Measurements from ENCODE around the gene KCNK6.

KCNK6 gene

DNA sequence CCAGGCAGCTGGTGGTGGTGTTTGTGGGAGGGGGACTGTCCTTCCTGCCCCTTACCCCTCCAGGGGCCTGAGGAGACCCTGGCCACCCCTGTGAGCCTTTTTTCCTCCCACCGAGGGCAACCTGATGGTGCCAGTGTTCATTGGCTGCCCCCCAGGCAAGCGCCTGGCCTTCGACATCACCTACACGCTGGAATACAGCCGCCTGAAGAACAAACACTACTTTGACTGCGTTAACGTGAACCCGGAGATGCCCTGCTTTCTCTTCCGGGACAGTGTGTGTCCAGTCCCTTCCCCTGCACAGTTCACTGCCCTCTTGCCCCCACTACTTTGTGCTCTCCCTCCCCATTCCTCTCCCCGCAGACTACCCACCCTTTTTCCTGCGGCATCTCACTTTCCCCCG, 47.4 kb downstream of the KCNK6 start:
- Histone ChIP-seq H3K4me2 (ENCODE audit: insufficient read depth, low read length) (no peak overlapping the region), H3K4me3 (ENCODE audit: low read depth in 1 of 2, low read length in 2 of 2) (no peak overlapping the region), H3K9ac (ENCODE audit: low read depth, low read length) (no peak overlapping the region), H3K27me3 (ENCODE audit: insufficient read depth, low read length, poor library complexity) (no peaks in the 10 kb centered on the region), H3K4me1 (ENCODE audit: insufficient read depth, low read length) (no peaks in the 10 kb centered on the region), H3K79me2 (ENCODE audit: insufficient read depth, low read length) (no peaks in the 10 kb centered on the region), H3K9me3 (ENCODE audit: insufficient read depth, low read length, severe bottlenecking) (peaks cover 4% of the 10 kb centered on the region), H2AFZ (ENCODE audit: low read depth, low read length) (no peak overlapping the region), H3K36me3 (ENCODE audit: insufficient read depth, low read length) (no peaks in the 10 kb centered on the region), H4K20me1 (ENCODE audit: insufficient read depth, low read length) (no peaks in the 10 kb centered on the region; the same call in 1 of the 2 replicates), H3K27ac (ENCODE audit: low read length) (no peak overlapping the region)
- no peak for TF ChIP-seq EZH2 (IDR thresholded peaks at IDR 0.05; ENCODE audit: borderline replicate concordance, low read depth, low read length, severe bottlenecking)
- TF ChIP-seq, protein P1, sequence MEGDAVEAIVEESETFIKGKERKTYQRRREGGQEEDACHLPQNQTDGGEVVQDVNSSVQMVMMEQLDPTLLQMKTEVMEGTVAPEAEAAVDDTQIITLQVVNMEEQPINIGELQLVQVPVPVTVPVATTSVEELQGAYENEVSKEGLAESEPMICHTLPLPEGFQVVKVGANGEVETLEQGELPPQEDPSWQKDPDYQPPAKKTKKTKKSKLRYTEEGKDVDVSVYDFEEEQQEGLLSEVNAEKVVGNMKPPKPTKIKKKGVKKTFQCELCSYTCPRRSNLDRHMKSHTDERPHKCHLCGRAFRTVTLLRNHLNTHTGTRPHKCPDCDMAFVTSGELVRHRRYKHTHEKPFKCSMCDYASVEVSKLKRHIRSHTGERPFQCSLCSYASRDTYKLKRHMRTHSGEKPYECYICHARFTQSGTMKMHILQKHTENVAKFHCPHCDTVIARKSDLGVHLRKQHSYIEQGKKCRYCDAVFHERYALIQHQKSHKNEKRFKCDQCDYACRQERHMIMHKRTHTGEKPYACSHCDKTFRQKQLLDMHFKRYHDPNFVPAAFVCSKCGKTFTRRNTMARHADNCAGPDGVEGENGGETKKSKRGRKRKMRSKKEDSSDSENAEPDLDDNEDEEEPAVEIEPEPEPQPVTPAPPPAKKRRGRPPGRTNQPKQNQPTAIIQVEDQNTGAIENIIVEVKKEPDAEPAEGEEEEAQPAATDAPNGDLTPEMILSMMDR (IDR thresholded peaks at IDR 0.05; ENCODE audit: borderline replicate concordance, extremely low read depth, low read length, poor library complexity, severe bottlenecking), result no peak
- DNase-seq (no peak), ATAC-seq (ENCODE audit: insufficient read depth, low read depth) (no peak)

DNA sequence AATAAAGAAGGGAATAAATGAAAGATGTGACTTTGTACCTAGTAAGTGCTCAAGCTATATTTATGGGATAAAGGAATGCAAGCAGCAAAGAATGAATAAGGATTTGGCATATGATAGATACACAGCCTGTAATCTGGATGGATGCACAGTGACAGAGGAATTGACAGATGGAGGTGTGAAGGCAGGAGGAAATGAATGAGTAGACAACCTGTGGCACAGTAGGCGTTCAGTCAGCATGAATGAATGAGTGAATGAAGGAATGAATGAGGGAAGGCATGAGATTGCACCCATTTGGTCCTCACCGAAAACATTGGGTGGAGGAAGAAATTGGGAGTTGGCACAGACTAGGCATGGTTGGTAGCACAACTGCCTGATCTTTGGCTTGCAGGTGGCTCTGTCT, 49.9 kb downstream of the KCNK6 start:
- H3K36me3 ChIP-seq (ENCODE audit: insufficient read depth, low read length), result no peaks in the 10 kb centered on the region
- H3K4me1 ChIP-seq (ENCODE audit: insufficient read depth, low read length), result peaks cover 7% of the 10 kb centered on the region
- DNase-seq (no peak), ATAC-seq (ENCODE audit: insufficient read depth, low read depth) (no peak)
- peaks cover 3% of the 10 kb centered on the region for H3K9me3 ChIP-seq (ENCODE audit: insufficient read depth, low read length, severe bottlenecking)
- no peaks in the 10 kb centered on the region; the same call in 1 of the 2 replicates for H3K79me2 ChIP-seq (ENCODE audit: insufficient read depth, low read length)
- H2AFZ ChIP-seq (ENCODE audit: low read depth, low read length), result no peak overlapping the region
- H3K27me3 ChIP-seq (ENCODE audit: insufficient read depth, low read length, poor library complexity), result no peaks in the 10 kb centered on the region
- no peak overlapping the region for H3K4me2 ChIP-seq (ENCODE audit: insufficient read depth, low read length)
- H3K9ac ChIP-seq (ENCODE audit: low read depth, low read length), result no peak overlapping the region
- TF ChIP-seq EZH2 (IDR thresholded peaks at IDR 0.05; ENCODE audit: borderline replicate concordance, low read depth, low read length, severe bottlenecking), result no peak
- TF ChIP-seq, protein P1 (IDR thresholded peaks at IDR 0.05; ENCODE audit: borderline replicate concordance, extremely low read depth, low read length, poor library complexity, severe bottlenecking), result no peak
- no peaks in the 10 kb centered on the region; the same call in 1 of the 2 replicates for H4K20me1 ChIP-seq (ENCODE audit: insufficient read depth, low read length)
- no peak overlapping the region for H3K4me3 ChIP-seq (ENCODE audit: low read depth in 1 of 2, low read length in 2 of 2)
- no peak overlapping the region for H3K27ac ChIP-seq (ENCODE audit: low read length)

DNA sequence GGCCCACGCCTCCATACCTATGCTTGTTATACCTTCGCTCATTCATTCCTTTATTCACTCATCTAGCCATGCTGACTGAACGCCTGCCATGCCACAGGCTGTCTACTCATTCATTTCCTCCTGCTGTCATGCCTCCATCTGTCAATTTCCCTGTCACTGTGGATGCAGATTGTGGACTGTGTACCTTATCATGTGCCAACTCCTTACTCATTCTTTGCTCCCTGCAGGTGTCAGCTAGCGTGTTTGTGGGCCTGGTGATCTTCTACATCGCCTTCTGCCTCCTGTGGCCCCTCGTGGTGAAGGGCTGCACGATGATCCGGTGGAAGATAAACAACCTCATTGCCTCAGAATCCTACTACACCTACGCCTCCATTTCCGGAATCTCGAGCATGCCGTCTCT, 50.7 kb downstream of the KCNK6 start:
- DNase-seq (no peak), ATAC-seq (ENCODE audit: insufficient read depth, low read depth) (no peak)
- no peak overlapping the region for H3K4me2 ChIP-seq (ENCODE audit: insufficient read depth, low read length)
- H3K4me1 ChIP-seq (ENCODE audit: insufficient read depth, low read length), result peaks cover 9% of the 10 kb centered on the region
- TF ChIP-seq, protein P1 (IDR thresholded peaks at IDR 0.05; ENCODE audit: borderline replicate concordance, extremely low read depth, low read length, poor library complexity, severe bottlenecking), result no peak
- TF ChIP-seq EZH2 (IDR thresholded peaks at IDR 0.05; ENCODE audit: borderline replicate concordance, low read depth, low read length, severe bottlenecking), result no peak
- H2AFZ ChIP-seq (ENCODE audit: low read depth, low read length), result no peak overlapping the region
- no peak overlapping the region for H3K9ac ChIP-seq (ENCODE audit: low read depth, low read length)
- no peaks in the 10 kb centered on the region for H3K27me3 ChIP-seq (ENCODE audit: insufficient read depth, low read length, poor library complexity)
- H3K79me2 ChIP-seq (ENCODE audit: insufficient read depth, low read length), result peaks cover 7% of the 10 kb centered on the region
- H3K36me3 ChIP-seq (ENCODE audit: insufficient read depth, low read length), result peaks cover 4% of the 10 kb centered on the region; the same call in 1 of the 2 replicates
- H3K27ac ChIP-seq (ENCODE audit: low read length), result no peak overlapping the region
- peaks cover 5% of the 10 kb centered on the region; the same call in 1 of the 2 replicates for H4K20me1 ChIP-seq (ENCODE audit: insufficient read depth, low read length)
- no peaks in the 10 kb centered on the region for H3K9me3 ChIP-seq (ENCODE audit: insufficient read depth, low read length, severe bottlenecking)
- no peak overlapping the region for H3K4me3 ChIP-seq (ENCODE audit: low read depth in 1 of 2, low read length in 2 of 2)

DNA sequence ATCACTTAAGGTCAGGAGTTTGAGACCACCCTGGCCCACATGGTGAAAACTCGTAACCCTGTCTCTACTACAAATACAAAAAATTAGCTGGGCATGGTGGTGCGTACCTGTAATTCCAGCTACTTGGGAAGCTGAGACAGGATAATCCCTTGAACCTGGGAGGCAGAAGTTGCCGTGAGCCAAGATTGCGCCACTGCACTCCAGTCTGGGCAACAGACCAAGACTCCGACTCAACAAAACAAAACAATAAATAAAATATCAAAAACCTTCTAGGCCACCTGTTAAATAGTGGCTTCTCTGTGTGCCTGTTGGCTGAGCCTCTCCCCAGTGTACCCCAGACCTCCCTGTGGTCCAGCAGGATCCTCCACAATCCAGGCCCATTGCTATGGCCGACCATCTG, 51.4 kb downstream of the KCNK6 start:
- no peak for ATAC-seq (ENCODE audit: insufficient read depth, low read depth)
- H3K27ac ChIP-seq (ENCODE audit: low read length), result no peak overlapping the region

More for the DNA sequence above, 51.4 kb downstream of the KCNK6 start:
- no peak overlapping the region for H3K4me3 ChIP-seq (ENCODE audit: low read depth in 1 of 2, low read length in 2 of 2)
- H3K4me2 ChIP-seq (ENCODE audit: insufficient read depth, low read length), result no peak overlapping the region
- peaks cover 12% of the 10 kb centered on the region for H4K20me1 ChIP-seq (ENCODE audit: insufficient read depth, low read length)
- no peak overlapping the region for H3K9ac ChIP-seq (ENCODE audit: low read depth, low read length)
- H3K36me3 ChIP-seq (ENCODE audit: insufficient read depth, low read length), result peaks cover 8% of the 10 kb centered on the region; the same call in 1 of the 2 replicates
- H3K27me3 ChIP-seq (ENCODE audit: insufficient read depth, low read length, poor library complexity), result no peaks in the 10 kb centered on the region
- H3K9me3 ChIP-seq (ENCODE audit: insufficient read depth, low read length, severe bottlenecking), result no peaks in the 10 kb centered on the region
- no peak overlapping the region for H2AFZ ChIP-seq (ENCODE audit: low read depth, low read length)
- TF ChIP-seq, protein P1 (IDR thresholded peaks at IDR 0.05; ENCODE audit: borderline replicate concordance, extremely low read depth, low read length, poor library complexity, severe bottlenecking), result no peak
- no peak for TF ChIP-seq EZH2 (IDR thresholded peaks at IDR 0.05; ENCODE audit: borderline replicate concordance, low read depth, low read length, severe bottlenecking)
- H3K79me2 ChIP-seq (ENCODE audit: insufficient read depth, low read length), result peaks cover 15% of the 10 kb centered on the region
- peaks cover 16% of the 10 kb centered on the region for H3K4me1 ChIP-seq (ENCODE audit: insufficient read depth, low read length)
- DNase-seq, result no peak
